Measurements from ENCODE around the gene TMEM17. TPM values are rescaled to one million over a fixed set of nuclear protein-coding genes. Genes with fewer than 3 reads are reported as not detected.

TMEM17 gene
- total and polyA plus RNA-seq, 9 of the 15 experiments (the other 6 are each of a cell fraction or from before 2014, with no cell fraction given) = 0.58 to 2.2 (median 1.2) TPM

DNA sequence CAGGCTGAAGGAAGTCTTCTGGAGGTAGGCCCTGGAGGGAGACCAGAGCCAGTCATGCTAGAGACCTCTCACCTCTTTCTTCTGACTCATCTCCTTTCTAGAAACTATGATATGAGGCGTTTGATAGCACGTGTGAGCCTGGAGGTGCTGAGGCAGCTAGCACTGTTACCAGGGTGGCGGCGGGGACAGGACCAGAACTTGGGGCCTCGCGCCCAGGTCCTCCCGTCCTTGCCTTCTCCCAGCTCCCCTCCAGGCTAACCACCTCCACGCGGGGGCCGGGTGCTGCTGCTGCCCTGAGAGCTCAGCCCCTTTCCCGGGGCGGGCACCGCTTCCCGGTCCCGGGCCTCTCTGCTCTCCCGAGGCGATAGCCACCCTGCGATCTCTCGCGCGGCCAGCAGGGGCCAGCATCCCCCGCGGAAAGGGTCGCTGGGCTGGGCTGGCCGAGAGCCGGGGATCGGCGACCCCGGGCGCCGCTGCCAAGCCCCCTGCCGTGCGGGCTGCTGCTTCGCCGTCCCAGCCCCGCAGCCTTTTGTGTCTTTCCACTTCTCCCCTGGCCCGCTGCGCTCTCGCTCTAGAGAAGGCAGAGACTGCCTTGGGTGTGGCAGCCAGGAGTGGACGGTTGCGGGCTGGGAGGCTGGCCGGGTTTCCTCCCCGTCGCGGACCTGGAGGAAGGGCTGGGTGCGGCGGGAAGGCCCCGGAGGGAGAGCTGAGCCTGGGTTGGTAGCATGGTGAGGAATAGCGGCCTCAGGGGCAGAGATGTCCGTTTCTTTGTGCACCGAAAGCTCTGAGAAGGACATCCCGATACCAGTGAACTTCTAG lies 49.1 kb downstream of the TMEM17 start (continued):
- no peak for TF ChIP-seq RNF219 (CRISPR knock-in tag; IDR thresholded peaks at IDR 0.05)
- TF ChIP-seq ZNF165 (CRISPR knock-in tag; IDR thresholded peaks at IDR 0.05; ENCODE audit: borderline replicate concordance) = no peak
- TF ChIP-seq MIER1 (IDR thresholded peaks at IDR 0.05; ENCODE audit: low read depth) = no peak
- peak; percentile 82 for TF ChIP-seq RB1 (IDR thresholded peaks at IDR 0.05; ENCODE audit: low read depth)
- TF ChIP-seq POLR2B (IDR thresholded peaks at IDR 0.05; ENCODE audit: low read depth, partially characterized antibody) = no peak
- TF ChIP-seq, protein P1, sequence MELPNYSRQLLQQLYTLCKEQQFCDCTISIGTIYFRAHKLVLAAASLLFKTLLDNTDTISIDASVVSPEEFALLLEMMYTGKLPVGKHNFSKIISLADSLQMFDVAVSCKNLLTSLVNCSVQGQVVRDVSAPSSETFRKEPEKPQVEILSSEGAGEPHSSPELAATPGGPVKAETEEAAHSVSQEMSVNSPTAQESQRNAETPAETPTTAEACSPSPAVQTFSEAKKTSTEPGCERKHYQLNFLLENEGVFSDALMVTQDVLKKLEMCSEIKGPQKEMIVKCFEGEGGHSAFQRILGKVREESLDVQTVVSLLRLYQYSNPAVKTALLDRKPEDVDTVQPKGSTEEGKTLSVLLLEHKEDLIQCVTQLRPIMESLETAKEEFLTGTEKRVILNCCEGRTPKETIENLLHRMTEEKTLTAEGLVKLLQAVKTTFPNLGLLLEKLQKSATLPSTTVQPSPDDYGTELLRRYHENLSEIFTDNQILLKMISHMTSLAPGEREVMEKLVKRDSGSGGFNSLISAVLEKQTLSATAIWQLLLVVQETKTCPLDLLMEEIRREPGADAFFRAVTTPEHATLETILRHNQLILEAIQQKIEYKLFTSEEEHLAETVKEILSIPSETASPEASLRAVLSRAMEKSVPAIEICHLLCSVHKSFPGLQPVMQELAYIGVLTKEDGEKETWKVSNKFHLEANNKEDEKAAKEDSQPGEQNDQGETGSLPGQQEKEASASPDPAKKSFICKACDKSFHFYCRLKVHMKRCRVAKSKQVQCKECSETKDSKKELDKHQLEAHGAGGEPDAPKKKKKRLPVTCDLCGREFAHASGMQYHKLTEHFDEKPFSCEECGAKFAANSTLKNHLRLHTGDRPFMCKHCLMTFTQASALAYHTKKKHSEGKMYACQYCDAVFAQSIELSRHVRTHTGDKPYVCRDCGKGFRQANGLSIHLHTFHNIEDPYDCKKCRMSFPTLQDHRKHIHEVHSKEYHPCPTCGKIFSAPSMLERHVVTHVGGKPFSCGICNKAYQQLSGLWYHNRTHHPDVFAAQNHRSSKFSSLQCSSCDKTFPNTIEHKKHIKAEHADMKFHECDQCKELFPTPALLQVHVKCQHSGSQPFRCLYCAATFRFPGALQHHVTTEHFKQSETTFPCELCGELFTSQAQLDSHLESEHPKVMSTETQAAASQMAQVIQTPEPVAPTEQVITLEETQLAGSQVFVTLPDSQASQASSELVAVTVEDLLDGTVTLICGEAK (IDR thresholded peaks at IDR 0.05) = no peak
- TF ChIP-seq, protein P1 (CRISPR knock-in tag; IDR thresholded peaks at IDR 0.05) = no peak
- TF ChIP-seq, protein P2, sequence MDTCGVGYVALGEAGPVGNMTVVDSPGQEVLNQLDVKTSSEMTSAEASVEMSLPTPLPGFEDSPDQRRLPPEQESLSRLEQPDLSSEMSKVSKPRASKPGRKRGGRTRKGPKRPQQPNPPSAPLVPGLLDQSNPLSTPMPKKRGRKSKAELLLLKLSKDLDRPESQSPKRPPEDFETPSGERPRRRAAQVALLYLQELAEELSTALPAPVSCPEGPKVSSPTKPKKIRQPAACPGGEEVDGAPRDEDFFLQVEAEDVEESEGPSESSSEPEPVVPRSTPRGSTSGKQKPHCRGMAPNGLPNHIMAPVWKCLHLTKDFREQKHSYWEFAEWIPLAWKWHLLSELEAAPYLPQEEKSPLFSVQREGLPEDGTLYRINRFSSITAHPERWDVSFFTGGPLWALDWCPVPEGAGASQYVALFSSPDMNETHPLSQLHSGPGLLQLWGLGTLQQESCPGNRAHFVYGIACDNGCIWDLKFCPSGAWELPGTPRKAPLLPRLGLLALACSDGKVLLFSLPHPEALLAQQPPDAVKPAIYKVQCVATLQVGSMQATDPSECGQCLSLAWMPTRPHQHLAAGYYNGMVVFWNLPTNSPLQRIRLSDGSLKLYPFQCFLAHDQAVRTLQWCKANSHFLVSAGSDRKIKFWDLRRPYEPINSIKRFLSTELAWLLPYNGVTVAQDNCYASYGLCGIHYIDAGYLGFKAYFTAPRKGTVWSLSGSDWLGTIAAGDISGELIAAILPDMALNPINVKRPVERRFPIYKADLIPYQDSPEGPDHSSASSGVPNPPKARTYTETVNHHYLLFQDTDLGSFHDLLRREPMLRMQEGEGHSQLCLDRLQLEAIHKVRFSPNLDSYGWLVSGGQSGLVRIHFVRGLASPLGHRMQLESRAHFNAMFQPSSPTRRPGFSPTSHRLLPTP (IDR thresholded peaks at IDR 0.05; ENCODE audit: borderline replicate concordance, extremely low read depth, insufficient read length) = no peak
- TF ChIP-seq SMARCA5 (IDR thresholded peaks at IDR 0.05) = peak; percentile 25; the same call in 1 of the 2 replicates
